Measurements from ENCODE around the gene ASPHD2.

ASPHD2 gene

DNA sequence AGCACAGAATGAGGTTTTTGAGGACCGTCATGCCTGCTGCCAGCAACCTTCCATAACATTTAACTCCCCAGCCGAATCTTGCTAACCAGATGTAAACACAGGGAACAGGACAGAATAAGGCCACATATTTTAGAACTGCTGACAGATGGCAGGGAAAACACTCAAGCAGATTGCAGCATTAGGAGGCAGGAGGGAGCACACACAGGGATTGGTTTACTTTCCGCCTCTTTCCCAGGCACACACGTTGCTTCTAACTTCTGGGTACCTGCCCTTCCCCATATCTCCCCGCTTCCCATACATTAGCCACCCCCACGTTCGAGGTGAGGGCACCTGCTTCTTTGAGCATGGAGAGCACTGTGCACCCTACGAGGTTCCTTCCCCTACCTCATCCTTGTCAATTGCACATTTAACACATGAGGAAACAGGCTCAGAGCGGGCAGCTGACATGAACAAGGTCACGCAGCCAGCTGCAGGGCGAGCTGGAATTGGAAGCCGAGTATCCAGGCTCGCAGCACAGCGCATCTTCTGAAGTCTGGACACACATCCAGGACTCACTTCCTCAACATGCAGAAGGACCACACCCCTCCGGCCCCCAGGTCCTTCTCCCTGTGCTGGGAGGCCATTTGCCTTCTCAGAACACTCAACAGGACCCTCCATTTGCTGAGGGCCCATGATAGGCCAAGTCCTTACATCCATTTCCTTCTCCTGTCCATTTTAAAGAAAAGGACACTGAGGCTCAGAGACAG lies 18.7 kb downstream of the ASPHD2 start:
- no peak for DNase-seq

DNA sequence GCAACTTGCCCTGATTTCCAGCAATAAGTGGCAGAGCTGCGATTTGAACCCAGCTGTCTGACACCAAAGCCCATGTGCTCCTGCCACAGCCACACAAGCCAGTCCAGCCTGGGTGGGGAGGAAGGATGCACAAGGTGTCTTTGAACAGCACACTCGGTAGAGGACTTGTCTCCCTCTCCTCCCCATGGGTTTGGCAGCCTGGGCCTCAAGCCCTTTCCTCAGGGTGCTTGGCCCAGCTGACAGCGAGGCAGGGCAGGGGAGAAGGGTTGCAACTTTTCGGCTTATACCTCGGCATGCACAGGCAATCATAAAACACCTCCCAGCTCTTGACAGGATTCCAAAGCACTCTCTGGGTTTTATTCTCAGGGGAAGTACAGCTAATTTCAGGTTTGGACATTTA lies 19.3 kb downstream of the ASPHD2 start:
- no peak for DNase-seq

DNA sequence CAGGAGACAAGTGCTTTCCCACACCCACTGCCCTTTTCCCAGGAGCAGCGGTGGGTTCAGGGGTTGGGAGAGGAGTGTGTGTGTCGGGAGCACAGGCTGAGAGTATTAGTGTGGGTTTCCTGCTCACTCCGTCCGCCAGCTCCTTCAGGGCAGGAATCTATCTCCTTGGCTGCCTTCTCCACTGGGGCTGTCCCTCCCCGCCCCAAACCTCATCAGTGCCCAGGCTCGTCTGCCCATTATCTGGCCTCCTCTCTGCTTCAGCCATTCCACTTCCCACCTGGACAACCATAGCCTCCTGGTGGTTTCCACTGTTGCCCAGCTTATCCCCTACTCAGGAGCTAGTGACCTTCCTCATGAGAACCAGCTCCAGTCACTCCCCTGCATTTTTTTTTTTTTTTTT lies 19.9 kb downstream of the ASPHD2 start:
- DNase-seq, result no peak

DNA sequence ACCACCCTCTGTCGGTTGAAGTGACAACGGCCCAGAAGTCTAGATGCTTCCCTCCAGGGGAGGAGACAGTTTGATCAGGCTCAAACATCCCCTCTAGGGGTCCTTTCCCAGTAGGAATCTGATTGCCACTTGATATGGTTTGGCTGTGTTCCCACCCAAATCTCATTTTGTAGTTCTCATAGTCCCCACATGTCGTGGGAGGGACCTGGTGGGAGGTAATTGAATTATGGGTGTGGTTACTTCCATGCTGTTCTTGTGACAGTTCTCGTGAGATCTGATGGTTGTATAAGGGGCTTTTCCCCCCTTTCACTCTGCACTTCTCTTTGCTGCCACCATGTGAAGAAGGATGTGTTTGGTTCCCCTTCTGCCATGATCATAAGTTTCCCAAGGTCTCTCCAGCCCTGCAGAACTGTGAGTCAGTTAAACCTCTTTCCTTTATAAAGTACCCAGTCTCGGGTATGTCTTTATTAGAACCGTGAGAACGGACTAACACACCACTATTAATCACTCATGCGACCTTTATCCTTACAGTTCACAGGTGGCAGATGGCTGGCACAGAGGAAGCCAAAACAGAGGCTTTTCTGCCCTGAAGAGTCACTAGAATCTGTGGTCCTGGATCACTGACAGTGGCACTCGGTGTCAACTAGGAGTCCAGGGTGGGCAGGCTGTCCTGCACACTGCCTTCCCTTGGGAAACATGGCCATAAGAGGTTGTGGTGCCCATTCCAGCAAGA lies 21.6 kb downstream of the ASPHD2 start:
- no peak for DNase-seq

DNA sequence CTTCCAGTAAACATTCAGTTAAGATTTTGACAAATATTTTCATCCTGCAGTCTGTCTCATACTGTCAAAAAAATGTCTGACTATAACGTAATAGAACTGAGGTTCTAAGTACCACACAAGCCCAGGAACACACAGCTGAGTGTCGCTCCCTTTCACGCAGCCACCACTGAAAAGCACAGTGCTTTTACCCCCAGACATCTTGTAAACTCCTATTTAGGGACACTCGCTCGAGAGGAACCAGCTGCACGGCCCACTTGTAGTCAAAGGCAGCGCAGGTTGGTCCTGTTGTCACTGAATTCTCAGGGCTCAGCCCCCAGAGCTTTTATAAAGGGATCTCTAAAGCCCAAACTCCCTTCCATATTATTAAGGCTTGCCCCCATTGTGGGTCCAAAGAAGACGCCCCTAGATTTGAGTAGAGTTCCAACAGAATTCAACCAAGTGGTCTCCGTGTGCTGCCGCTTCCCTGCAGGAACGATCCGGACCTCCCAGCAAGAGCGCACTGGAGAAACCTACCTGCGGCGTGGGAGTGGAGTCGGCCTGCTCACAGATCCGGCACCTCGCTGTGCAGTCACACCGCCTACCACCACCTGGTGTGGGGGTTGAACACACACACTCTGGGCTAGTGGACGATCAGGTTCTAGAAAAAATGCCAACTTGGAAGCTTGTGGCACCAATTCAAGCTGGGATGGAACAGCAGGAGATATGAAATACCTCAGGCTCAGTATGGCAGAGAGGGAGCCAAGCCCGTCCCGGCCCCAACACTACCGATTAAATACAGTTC lies 23.4 kb downstream of the ASPHD2 start:
- no peak for DNase-seq

DNA sequence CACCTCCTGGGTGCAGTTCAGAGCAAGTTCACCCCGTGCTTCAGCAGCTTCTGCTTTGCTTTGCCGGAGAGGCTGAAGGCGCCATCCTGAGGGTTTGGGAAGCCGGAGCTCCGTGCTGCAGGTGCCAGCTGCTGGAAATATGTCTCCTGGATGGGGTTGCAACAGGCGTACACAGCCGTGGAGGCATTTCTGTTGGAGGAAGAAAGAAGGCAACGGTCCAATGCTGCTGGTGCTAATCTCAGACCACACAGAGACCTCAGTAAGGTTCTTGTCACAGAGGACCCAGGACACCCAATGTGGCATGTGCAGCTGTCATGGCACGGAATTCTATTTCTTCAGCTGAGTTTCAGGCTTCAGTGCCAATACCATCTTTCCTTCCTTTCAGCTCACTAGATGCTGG lies 24.2 kb downstream of the ASPHD2 start:
- no peak for DNase-seq

DNA sequence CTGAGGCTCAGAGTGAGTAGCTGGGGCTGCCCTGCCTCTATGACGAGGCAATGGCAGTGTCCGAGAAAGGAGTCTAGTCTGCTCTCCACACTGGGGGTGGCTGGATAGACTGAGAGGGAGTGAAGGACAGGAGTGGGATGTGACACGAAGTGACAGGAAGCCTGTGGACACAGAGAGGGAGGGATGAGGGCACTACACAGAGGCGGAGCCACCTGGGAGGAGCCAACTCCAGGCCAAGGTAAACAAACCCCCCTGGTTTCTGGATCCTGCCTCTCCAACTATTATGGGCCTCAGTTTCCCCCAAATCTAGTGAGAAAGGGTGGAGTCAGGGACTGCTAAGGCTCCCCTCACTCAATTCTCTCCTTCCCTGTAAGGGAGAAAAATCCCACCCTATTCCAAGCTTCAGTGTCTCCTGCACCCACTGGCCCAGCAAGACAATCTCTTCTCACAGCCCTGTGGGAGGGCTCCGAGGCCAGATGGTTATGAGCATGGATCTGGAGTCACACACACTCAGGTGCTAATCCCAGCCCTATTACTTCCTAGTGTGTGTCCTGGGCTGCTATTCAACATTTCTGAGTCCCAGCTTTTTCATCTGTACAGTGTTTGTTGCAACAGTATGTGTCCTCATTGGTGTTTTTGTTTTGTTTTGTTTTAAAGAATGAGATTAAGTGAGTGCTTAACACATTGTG lies 24.9 kb downstream of the ASPHD2 start:
- DNase-seq, result no peak

DNA sequence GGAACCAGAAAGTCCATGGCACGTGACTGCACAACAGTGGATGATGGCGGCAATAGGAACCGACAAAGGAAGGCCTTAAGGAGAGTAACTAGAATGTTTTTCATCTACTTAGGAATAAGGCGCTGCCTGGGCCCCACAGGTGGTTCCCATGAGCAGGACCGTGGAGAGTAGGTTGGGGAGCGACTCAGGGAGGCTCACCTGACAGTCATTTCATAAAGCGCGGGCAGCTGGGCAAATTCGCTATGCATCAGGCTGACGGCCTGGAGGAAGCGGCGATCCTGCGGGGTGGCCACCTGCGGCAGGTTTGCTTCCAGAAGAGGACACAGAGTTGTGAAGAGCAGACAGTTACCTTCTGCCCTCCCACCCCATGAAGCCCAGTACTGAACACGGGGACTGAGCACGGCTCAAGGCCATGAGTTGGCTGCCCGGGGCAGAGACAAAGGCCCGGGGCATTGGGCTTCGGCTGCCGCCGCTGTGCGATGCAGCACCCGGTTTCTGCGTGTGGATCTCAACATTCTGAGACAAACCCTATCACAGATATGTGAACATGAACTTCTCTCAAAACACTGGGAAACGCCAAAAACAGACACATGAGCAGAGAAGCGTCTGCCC lies 28.7 kb downstream of the ASPHD2 start:
- no peak for DNase-seq

DNA sequence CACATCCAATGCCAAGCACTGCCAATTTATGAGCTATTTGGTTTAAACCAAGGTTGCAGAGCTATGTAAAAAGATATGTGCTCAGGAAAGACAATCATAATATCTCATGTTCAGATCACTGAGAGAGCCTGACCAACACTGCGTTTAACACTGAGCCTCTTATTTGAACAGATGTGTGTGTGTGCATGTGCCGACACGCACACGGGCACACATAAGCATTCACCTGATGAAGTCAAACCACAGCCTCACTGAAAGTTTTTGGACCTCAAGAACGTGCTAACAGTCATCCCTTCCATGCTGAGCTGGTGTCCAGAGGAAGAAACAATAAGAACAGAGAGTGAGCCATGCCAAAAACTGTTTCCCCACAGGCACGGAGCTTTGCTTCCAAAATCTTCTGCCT lies 31.1 kb downstream of the ASPHD2 start:
- DNase-seq, result no peak

DNA sequence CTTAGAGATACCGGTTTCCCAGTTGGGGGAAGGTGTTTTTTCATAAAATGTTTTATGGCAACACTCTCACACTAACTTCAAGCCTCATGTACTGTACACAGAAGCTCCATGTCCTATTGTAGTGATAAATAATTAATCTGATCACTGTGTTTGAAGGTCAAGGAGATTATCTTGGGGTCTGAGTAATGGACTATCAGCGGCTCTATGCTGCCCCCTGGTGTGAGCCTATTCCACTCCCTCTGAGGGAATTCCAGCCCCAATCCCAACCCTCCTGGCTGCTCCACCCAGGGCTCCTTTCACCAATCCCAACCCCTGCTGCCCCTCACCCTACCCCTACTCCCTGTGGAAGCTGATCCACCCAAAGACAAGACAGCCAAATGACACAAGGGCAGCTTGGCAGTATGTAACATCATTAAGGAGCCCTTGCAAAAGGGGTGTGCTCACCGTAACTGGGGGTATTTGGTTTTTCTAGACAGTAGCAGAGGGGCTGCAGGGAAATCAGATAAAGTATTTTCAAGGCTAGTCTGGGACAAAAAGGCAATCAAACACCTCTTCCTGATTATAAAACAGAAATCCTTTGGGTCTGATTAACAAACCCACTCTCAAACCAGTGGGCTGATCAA lies 32.2 kb downstream of the ASPHD2 start:
- DNase-seq, result no peak

DNA sequence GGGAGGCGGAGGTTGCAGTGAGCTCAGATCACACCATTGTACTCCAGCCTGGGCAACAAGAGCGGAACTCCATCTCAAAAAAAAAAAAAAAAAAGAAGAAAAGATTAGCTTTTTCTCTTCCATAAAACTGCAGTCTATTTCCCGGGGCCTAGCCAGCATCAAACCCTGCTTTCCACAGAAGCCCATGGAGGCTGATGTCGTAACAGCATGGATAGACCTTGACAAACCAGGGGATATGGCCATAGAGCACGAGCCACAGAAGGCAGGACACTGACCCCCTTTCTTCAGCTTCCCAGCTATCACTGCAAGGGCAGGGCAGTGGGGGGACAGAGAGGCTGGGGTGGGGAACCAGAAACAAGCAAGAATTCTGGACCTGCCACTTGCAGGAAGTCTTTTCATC lies 33.0 kb downstream of the ASPHD2 start:
- no peak for DNase-seq

DNA sequence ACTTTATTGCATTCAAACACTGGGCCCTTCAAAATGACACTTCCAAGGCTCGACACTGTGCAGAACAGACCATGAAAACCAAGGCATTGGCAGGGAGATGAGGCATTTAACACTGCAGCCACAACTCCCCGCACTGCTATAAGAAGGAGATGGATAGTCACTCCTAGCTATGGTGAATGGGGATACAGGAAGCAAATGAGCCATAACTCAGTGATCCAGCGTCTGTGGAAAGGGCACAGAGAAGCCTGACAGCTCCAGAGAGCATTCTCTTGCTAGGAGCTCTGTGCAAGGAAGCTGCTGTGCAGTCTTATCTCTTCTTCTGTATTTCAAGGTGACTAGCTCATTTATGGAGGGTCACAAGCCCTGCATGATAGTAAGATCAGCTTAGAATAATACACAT lies 33.6 kb downstream of the ASPHD2 start:
- no peak for DNase-seq

DNA sequence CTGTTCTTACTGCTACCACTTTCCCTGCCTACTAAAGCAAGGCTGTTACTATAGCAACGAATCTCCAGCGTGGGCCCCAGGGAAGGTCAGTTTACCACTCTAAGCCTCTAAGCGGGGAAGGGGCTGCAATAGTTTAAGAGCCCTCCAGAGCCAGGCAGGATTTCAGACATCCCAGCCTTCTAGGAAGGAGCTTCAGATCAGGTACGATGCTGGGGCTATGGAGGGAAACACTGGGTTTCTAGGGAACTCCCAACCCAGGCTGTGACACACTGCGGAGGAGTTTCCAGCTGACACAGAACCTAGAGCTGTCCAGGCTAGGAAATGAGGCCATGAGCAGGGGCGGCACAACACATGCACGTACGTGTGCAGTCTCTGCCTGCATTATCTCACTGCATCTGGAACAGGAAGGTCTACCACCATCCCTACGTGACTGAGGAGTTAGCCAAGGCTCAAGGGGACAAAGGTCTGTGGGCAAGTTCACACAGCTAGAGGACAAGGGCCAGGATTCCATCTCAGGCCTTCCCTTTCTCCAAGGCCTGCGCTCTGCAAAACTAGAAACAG lies 34.1 kb downstream of the ASPHD2 start:
- no peak for DNase-seq

DNA sequence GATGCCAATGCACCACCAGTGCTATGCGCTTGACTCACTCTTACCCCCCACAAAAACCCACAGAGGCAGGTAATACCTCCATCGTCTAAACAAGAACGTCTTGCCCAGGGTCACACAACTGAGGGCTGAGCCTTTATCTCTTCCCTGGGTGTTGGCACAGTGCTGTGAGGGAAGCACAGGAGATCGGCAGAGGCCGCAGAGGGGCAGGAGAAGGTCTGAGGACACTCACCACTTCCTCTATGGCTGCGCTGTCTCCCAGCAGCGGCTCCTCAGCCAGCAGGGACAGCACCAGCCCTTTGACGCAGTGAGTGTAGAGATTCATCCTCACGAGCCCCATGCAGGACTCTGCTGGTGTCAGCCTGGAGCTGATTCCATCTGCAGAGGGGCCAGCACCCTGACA lies 34.6 kb downstream of the ASPHD2 start:
- no peak for DNase-seq

DNA sequence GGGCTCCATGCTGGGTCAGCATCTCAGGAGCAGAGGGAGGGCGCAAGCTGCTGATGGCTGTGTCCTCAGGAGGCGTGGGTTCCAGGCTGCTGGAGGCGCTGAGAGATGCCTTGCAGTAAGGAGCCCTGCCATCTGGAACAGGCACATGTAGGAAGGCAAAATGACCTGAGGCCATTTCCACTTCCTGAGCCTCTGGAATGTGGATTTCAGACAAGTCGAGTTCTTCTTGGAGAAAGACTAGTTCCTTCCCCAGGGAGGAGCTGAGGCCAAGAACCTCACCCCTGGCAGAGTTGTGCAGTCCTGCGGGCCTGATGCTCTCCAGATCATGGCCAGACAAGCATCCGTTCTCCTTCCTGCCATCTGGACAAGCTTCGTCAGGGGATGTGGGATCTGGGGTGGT lies 35.3 kb downstream of the ASPHD2 start:
- no peak for DNase-seq

DNA sequence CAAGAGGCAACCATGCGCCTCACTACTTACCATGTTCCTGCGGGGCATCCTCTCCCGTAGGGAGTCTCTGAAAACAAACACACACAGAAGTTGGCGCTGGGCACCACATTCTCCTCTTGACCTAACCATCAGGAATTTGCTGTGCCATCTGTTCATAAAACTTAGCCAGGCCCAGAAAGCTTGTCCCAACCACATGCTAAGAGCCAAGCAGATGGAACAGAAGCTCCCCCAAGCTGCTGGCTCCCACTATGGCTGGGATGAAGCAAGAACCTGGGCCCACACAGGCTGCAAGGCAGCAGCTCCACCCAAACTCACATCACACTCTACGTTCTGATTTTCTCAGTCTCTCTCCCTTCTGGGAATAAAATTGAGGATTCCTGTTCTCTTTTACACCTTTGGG lies 37.1 kb downstream of the ASPHD2 start:
- no peak for DNase-seq

DNA sequence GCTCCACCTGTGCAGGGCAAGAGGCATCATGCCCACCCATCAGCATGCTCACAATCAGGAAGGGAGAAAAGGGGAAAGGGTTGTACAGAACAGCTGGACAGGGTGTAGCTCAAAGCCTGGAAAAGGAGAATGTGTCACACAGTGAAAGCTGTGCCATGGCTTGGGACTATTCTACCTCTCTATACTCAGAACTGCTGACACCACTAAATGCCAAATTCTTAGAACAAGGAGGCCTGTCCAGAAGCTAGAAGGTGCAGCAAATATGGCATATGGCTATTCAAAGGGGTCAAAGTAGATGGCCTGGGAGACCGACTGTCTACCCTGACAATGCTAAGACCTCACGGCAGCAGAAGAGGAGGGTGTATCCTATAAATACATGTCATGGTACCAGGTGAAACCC lies 41.7 kb downstream of the ASPHD2 start:
- DNase-seq, result no peak

DNA sequence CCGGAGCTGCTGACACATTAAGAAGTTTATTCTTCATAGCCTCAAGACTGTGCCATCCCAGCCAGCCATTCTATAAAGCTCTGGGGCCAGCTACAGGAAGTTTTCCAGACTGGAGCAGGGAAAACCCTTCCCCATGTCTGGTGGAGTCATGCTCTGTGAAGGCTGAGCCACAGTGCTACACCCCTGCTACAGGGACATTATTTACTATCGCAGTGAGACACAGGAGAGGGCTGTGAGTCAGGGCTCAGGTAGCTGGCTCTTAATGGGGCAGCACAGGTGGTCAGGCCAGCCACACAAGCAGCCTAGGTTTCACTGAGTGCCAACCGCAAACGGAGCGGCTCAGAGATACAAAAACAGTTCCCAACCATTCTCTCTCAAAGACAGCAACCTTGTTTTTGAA lies 42.5 kb downstream of the ASPHD2 start:
- no peak for DNase-seq

DNA sequence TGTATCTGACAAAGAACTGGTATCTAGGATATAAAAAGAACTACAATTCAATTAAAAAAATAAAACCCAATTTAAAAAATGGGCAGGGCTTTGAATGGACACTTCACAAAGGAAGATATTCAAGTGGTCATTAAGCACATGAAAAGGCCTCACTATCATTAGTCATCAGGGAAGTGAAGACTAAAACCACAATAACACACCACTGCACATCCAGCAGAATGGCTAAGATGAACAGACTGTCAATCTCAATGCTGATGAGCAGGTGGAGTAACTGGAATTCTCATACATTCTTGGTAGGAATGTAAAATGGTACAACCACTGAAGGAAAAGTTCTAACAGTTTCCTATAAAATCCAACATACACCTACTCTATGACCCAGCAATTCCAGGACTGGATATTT lies 45.6 kb downstream of the ASPHD2 start:
- no peak for DNase-seq

DNA sequence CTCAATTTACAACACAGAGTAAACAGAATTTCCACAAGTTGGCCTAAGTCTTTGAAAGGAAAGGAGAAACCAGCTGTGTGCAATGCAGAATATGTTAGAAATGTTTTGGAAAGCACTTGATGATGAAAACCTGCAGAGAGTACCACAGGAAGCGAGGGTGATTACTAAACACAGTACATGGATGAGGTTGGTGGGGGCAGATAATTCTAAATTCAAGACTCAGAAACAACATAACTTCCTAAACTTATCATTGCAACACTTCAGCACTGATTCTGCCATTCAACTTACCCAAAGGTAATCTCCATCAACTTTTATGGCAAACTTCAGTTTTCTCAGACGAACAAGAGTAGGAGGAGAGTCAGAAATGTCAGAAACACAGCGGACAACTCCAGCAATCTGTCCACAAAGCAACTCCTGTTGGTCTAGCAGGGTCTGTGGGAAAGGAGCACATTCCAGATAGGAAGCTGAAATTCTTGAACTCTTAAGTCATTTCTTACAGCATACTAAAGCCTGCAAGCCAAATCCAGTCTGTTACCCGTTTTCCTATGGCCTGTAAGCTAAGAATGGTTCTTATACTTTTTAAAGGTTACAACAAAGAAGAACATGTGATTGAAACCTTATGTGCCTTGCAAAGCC lies 47.8 kb downstream of the ASPHD2 start:
- DNase-seq, result no peak

DNA sequence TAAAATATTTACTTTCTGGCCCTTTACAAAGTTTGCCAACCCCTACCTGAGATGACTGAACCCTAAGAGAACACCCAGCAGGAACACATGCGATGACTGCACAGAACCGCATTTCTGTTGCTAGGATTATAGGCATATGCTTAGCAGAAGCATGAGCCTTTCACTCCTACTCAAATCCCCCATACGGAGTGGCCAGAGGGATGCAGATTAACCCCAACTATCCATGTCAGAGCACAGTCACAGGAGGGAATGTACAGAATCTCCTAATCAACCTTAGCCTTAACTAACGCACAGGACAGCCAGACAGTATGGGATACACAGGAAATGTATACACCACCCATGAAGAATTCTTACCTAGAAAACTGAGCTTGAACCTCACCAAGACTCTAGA lies 48.3 kb downstream of the ASPHD2 start:
- no peak for DNase-seq

Data from stimulated activated naive CD4-positive, alpha-beta T cell treated with Interleukin-2 at 50 U/mL for 16 hours (primary cell).